H1 (cell line): ENCODE data around the gene PRKAR2B. TPM values are rescaled to one million over a fixed set of nuclear protein-coding genes. Genes with fewer than 3 reads are reported as not detected.

Experiments used
- CTCF ChIA-PET: fragments of 300-600 bp; sonication (Branson Sonifier 250); formaldehyde crosslinking; loops from one replicate; lab custom pipeline; 2021; ENCODE audit not compliant: partially characterized antibody; lab: Charles Lee
- POLR2A ChIA-PET: fragments of 300-600 bp; sonication (Branson Sonifier 250); formaldehyde crosslinking; loops from one replicate; lab custom pipeline; 2021; ENCODE audit warnings: inconsistent platforms; ENCODE audit not compliant: partially characterized antibody; lab: Charles Lee
- DNase-seq, 2 experiments: peaks; one replicate each; pipeline versions ENCODE4 v3.0.0 to v3.0.0-alpha.2; 2010 to 2022; ENCODE audit warnings: low spot score in 2 of 2, low read depth in 1 of 2, mixed read lengths in 1 of 2
- FAIRE-seq: peaks from 2 replicates; lab custom pipeline; 2011; peaks lifted over from hg19 to GRCh38; lab: Jason Lieb, UNC
- H2AFZ ChIP-seq: 2 replicates; pipeline ENCODE4 v1.8.1; 2012; ENCODE audit warnings: low read length, inconsistent platforms
- H2AK5ac ChIP-seq: 2 replicates; pipeline ENCODE4 v1.6.1; 2013; ENCODE audit warnings: low read depth, low read length
- H2BK120ac ChIP-seq: replicated peaks from 2 replicates; pipeline ENCODE3; 2013; ENCODE audit warnings: low read depth, low read length, inconsistent platforms
- H2BK12ac ChIP-seq: 2 replicates; pipeline ENCODE4 v1.6.1; 2013; ENCODE audit warnings: low read depth, low read length
- H2BK15ac ChIP-seq: 2 replicates; pipeline ENCODE4 v1.6.1; 2013; ENCODE audit warnings: low read length
- H2BK20ac ChIP-seq: 2 replicates; pipeline ENCODE4 v1.6.1; 2013; ENCODE audit warnings: low read length
- H2BK5ac ChIP-seq: 2 replicates; pipeline ENCODE4 v1.6.1; 2013; ENCODE audit warnings: low read depth, low read length
- H3K14ac ChIP-seq: 2 replicates; pipeline ENCODE4 v1.6.1; 2013; ENCODE audit warnings: inconsistent platforms; ENCODE audit not compliant: insufficient read length
- H3K18ac ChIP-seq: 2 replicates; pipeline ENCODE4 v1.6.1; 2013; ENCODE audit warnings: low read length; ENCODE audit errors: extremely low read depth
- H3K23ac ChIP-seq: 2 replicates; pipeline ENCODE4 v1.6.1; 2013; ENCODE audit warnings: inconsistent platforms; ENCODE audit not compliant: insufficient read length
- H3K23me2 ChIP-seq: 2 replicates; pipeline ENCODE4 v1.6.1; 2013; ENCODE audit warnings: low read depth, low read length
- H3K27ac ChIP-seq: 2 replicates; pipeline ENCODE4 v1.6.1; 2011; ENCODE audit warnings: low read depth, low read length, inconsistent platforms
- H3K27me3 ChIP-seq, 4 experiments: replicated peaks in 1 of 4; 1 replicate in 1 of 4; 2 replicates in 3 of 4; pipeline versions ENCODE4 v1.6.1 to v1.8.1; 2011 to 2013; ENCODE audit warnings: low read length in 3 of 4, mild to moderate bottlenecking in 3 of 4, inconsistent platforms in 2 of 4, mixed read lengths in 2 of 4, moderate library complexity in 1 of 4; ENCODE audit not compliant: control insufficient read depth in 3 of 4, insufficient read depth in 3 of 4; ENCODE audit errors: extremely low read depth in 1 of 4
- H3K36me3 ChIP-seq, 4 experiments: 2 replicates each; pipeline versions ENCODE4 v1.6.1 to v1.8.1; 2011 to 2013; ENCODE audit warnings: mild to moderate bottlenecking in 4 of 4, low read length in 3 of 4, moderate library complexity in 2 of 4, control low read depth in 1 of 4, inconsistent platforms in 1 of 4; ENCODE audit not compliant: insufficient read depth in 4 of 4, control insufficient read depth in 2 of 4
- H3K4ac ChIP-seq: replicated peaks from 2 replicates; pipeline ENCODE3; 2013; ENCODE audit warnings: low read length, low read depth, mixed read lengths, inconsistent platforms; ENCODE audit not compliant: insufficient read length
- H3K4me1 ChIP-seq, 4 experiments: replicated peaks in 1 of 4; 1 replicate in 1 of 4; 2 replicates in 3 of 4; pipeline versions ENCODE4 v1.6.1 to v1.8.1; 2011 to 2013; ENCODE audit warnings: low read length in 3 of 4, inconsistent platforms in 2 of 4, mixed read lengths in 1 of 4; ENCODE audit not compliant: insufficient read depth in 4 of 4, control insufficient read depth in 3 of 4
- H3K4me2 ChIP-seq, 2 experiments: 2 replicates each; pipeline versions ENCODE4 v1.6.1 to v1.8.1; 2011 to 2013; ENCODE audit warnings: low read depth in 2 of 2, low read length in 2 of 2, control low read depth in 1 of 2, inconsistent platforms in 1 of 2, mild to moderate bottlenecking in 1 of 2; ENCODE audit not compliant: insufficient read depth in 1 of 2
- H3K4me3 ChIP-seq, 4 experiments: fragments of 200-600, 300-600 bp in 1 of 4; sonication (generic), shearing (Covaris generic), sonication (Bioruptor Twin) in 1 of 4; 2 replicates each; pipeline versions ENCODE4 v1.5.1 to v1.8.1; 2011 to 2016; ENCODE audit warnings: low read length in 4 of 4, low read depth in 3 of 4, control low read depth in 2 of 4, inconsistent platforms in 2 of 4, mild to moderate bottlenecking in 2 of 4, mixed read lengths in 1 of 4, moderate library complexity in 1 of 4; ENCODE audit not compliant: insufficient read depth in 2 of 4; ENCODE audit errors: extremely low read depth in 1 of 4
- H3K56ac ChIP-seq: replicated peaks from 2 replicates; pipeline ENCODE3; 2013; ENCODE audit warnings: low read depth, mild to moderate bottlenecking, mixed read lengths, low read length, inconsistent platforms; ENCODE audit not compliant: insufficient read length
- H3K79me1 ChIP-seq: 2 replicates; pipeline ENCODE4 v1.6.1; 2013; ENCODE audit warnings: low read depth, low read length, control low read depth
- H3K79me2 ChIP-seq, 2 experiments: 2 replicates each; pipeline versions ENCODE4 v1.6.1 to v1.8.1; 2012 to 2013; ENCODE audit warnings: low read length in 2 of 2, mild to moderate bottlenecking in 2 of 2, inconsistent platforms in 1 of 2; ENCODE audit not compliant: insufficient read depth in 2 of 2, control insufficient read depth in 1 of 2
- H3K9ac ChIP-seq, 4 experiments: replicated peaks in 1 of 4; 1 replicate in 1 of 4; 2 replicates in 3 of 4; pipeline versions ENCODE4 v1.6.1 to v1.8.1; 2011 to 2013; ENCODE audit warnings: low read depth in 3 of 4, low read length in 3 of 4, control low read depth in 2 of 4, mild to moderate bottlenecking in 2 of 4, moderate library complexity in 2 of 4, inconsistent platforms in 1 of 4; ENCODE audit errors: extremely low read depth in 1 of 4
- H3K9me3 ChIP-seq, 2 experiments: 2 replicates each; pipeline versions ENCODE4 v1.6.1 to v1.8.1; 2012 to 2013; ENCODE audit warnings: mild to moderate bottlenecking in 2 of 2, moderate library complexity in 2 of 2, control low read depth in 1 of 2, inconsistent platforms in 1 of 2, low read depth in 1 of 2, low read length in 1 of 2, mixed read lengths in 1 of 2; ENCODE audit not compliant: insufficient read depth in 2 of 2
- H4K20me1 ChIP-seq, 2 experiments: replicated peaks in 1 of 2; 2 replicates each; pipeline versions ENCODE3 to v1.8.1; 2011 to 2013; ENCODE audit warnings: inconsistent platforms in 2 of 2, low read length in 2 of 2, mild to moderate bottlenecking in 1 of 2; ENCODE audit not compliant: insufficient read depth in 2 of 2, control insufficient read depth in 1 of 2
- H4K5ac ChIP-seq: 2 replicates; pipeline ENCODE4 v1.6.1; 2013; ENCODE audit warnings: low read length, low read depth, mixed read lengths, inconsistent platforms; ENCODE audit not compliant: insufficient read length
- H4K8ac ChIP-seq: 2 replicates; pipeline ENCODE4 v1.8.0; 2013; ENCODE audit warnings: mild to moderate bottlenecking, moderate library complexity, low read length, inconsistent platforms; ENCODE audit not compliant: insufficient read depth; ENCODE audit errors: extremely low read depth
- H4K91ac ChIP-seq: replicated peaks from 2 replicates; pipeline ENCODE3; 2013; ENCODE audit warnings: low read length, mixed read lengths, inconsistent platforms; ENCODE audit not compliant: insufficient read length
- BRCA1 ChIP-seq: IDR thresholded peaks from 2 replicates; pipeline ENCODE4 v1.6.1; 2012; ENCODE audit warnings: low read depth, low read length, improper control_type of control experiment
- TAF7 ChIP-seq: optimal IDR thresholded peaks from 2 replicates; pipeline ENCODE3; 2011; ENCODE audit warnings: low read depth, mild to moderate bottlenecking, inconsistent platforms, low read length, moderate library complexity, borderline replicate concordance
- TEAD4 ChIP-seq: IDR thresholded peaks from 2 replicates; pipeline ENCODE4 v1.6.1; 2012; ENCODE audit warnings: low read depth, low read length, inconsistent platforms, mixed read lengths
- USF2 ChIP-seq: IDR thresholded peaks from 2 replicates; pipeline ENCODE4 v1.6.1; 2011; ENCODE audit warnings: low read length, improper control_type of control experiment
- WGBS, 2 experiments: shearing (Covaris generic) in 1 of 2; methylation state at CpG; one replicate each; pipeline versions ENCODE4 v1.1.6 to v1.1.7; 2013 to 2015; ENCODE audit warnings: low lambda C conversion rate in 2 of 2, mixed read lengths in 2 of 2, inconsistent platforms in 1 of 2, low coverage in 1 of 2, missing lambda C conversion rate in 1 of 2; ENCODE audit not compliant: insufficient replicate concordance in 2 of 2, insufficient coverage in 1 of 2, insufficient read length in 1 of 2; ENCODE audit errors: extremely low coverage in 1 of 2, missing lambda C conversion rate in 1 of 2; 5-methylcytosine and 5-hydroxymethylcytosine counted together
- polyA plus RNA-seq, 7 experiments: library from polyadenylated mRNA; depleted of rRNA in 3 of 7; stranded (reverse) in 5 of 7; unstranded in 2 of 7; fragments of >200 nt in 5 of 7; fragments of 200-250 nt in 2 of 7; gene quantifications; 1 replicate in 5 of 7; 2 replicates in 1 of 7; 4 replicates in 1 of 7; pipeline versions ENCODE4 v1.2.1 to v1.2.3, GENCODE V29; 2011 to 2013; ENCODE audit warnings: missing spikeins in 2 of 7, mixed read lengths in 2 of 7
- total RNA-seq: library from RNA; stranded (reverse); fragmentation: NEBNext Ultra II Directional; extraction: Animal tissue kit (Norgen Biotek cat#: 25700); gene quantifications from 2 replicates; pipeline ENCODE4 v1.2.1, GENCODE V29; 2021

The PRKAR2B gene
- total and polyA plus RNA-seq, 2 of the 8 experiments (the other 6 are each of a cell fraction or from before 2014, with no cell fraction given), result 10.4 to 37.0 TPM

GRCh38 chr7:107001490-107001889 is 43.0 kb upstream of the PRKAR2B start:
- 86% methylated on average over 2 of the region's 2 CpGs; no CpG with 5 or more reads in 1 of the 2 experiments for WGBS, 2 experiments
- Histone ChIP-seq H2BK20ac (no peak overlapping the region), H4K20me1 (no peaks in the 10 kb centered on the region), H3K36me3 (no peaks in the 10 kb centered on the region), H2AFZ (no peak overlapping the region), H3K9ac (no peak overlapping the region), H4K5ac (no peak overlapping the region), H3K79me1 (no peaks in the 10 kb centered on the region), H2AK5ac (no peak overlapping the region), H3K27ac (no peak overlapping the region), H3K4ac (no peak overlapping the region), H4K8ac (no peak overlapping the region), H3K79me2 (no peaks in the 10 kb centered on the region), H3K27me3 (peaks cover 0 to 1% (median 0%) of the 10 kb centered on the region in 4 experiments; a peak in 1 of 7 replicates), H3K18ac (no peak overlapping the region), H3K4me2 (no peak overlapping the region), H3K14ac (no peak overlapping the region), H3K56ac (no peak overlapping the region), H2BK5ac (no peak overlapping the region), H3K23ac (no peak overlapping the region), H3K23me2 (no peaks in the 10 kb centered on the region), H2BK120ac (no peak overlapping the region), H2BK15ac (no peak overlapping the region), H3K4me1 (no peaks in the 10 kb centered on the region), H2BK12ac (no peak overlapping the region), H3K9me3 (no peaks in the 10 kb centered on the region), H3K4me3 (no peak overlapping the region), H4K91ac (no peak overlapping the region)
- ChIA-PET CTCF (no interaction called here), POLR2A (no interaction called here)
- no peak for FAIRE-seq
- no peak for DNase-seq
- no peak for TF ChIP-seq TAF7
- no peak for TF ChIP-seq BRCA1
- TF ChIP-seq USF2, result no peak
- no peak for TF ChIP-seq TEAD4
